HepG2 (cell line): Measurements from ENCODE around the gene ZDHHC8. TPM values are rescaled to one million over a fixed set of nuclear protein-coding genes. Genes with fewer than 3 reads are reported as not detected.

ENCODE experiments used
- ATAC-seq: fragments of 200-7000 bp; cut with Tn5 transposase; 3 replicates; pipeline ENCODE4 v1.9.1; 2020; ENCODE audit warnings: mild to moderate bottlenecking, moderate library complexity
- BruUV-seq: library from RNA; stranded (reverse); fragments of 400-500 nt; replicated peaks from 2 replicates; lab custom pipeline; 2021; lab: Mats Ljungman, UMichigan
- CTCF ChIA-PET: fragments of 300-600 bp; formaldehyde crosslinking; extraction: SDS; loops from one replicate; lab custom pipeline; 2021; ENCODE audit warnings: low total read pairs, inconsistent platforms, low intra/inter-chr PET ratio; lab: Yijun Ruan, JAX
- POLR2A ChIA-PET: fragments of 350-600 bp; sonication (Branson Sonifier 250); formaldehyde crosslinking; loops from one replicate; lab custom pipeline; 2020; ENCODE audit warnings: antibody characterized with exemption, inconsistent platforms; lab: Yijun Ruan, JAX
- DNase-seq: peaks from one replicate; pipeline ENCODE4 v3.0.0-alpha.2; 2015; ENCODE audit warnings: low spot score
- FAIRE-seq: peaks from 3 replicates; lab custom pipeline; 2011; peaks lifted over from hg19 to GRCh38; lab: Jason Lieb, UNC
- H2AFZ ChIP-seq: one replicate; pipeline ENCODE4 v1.6.1; 2011; ENCODE audit warnings: low read length, inconsistent platforms
- H3K27ac ChIP-seq: fragments of 300-600 bp; 3 replicates; pipeline ENCODE4 v1.8.0; 2011; ENCODE audit warnings: mixed run types, mild to moderate bottlenecking, mixed read lengths, low read length, inconsistent platforms; ENCODE audit not compliant: insufficient read depth; ENCODE audit errors: extremely low read length
- H3K27me3 ChIP-seq, 2 experiments: fragments of 200-600 bp in 1 of 2; 2 replicates in 1 of 2; 3 replicates in 1 of 2; pipeline versions ENCODE4 v1.6.0 to v1.8.0; 2011; ENCODE audit warnings: low read length in 2 of 2, mild to moderate bottlenecking in 2 of 2, moderate library complexity in 2 of 2, inconsistent platforms in 1 of 2; ENCODE audit not compliant: insufficient read depth in 2 of 2, control insufficient read depth in 1 of 2
- H3K36me3 ChIP-seq, 2 experiments: fragments of 200-600 bp in 1 of 2; replicated peaks in 1 of 2; 2 replicates in 1 of 2; 3 replicates in 1 of 2; pipeline versions ENCODE4 v1.5.1 to v1.8.0; 2011; ENCODE audit warnings: low read length in 2 of 2, inconsistent platforms in 1 of 2; ENCODE audit not compliant: insufficient read depth in 2 of 2, control insufficient read depth in 1 of 2
- H3K4me1 ChIP-seq: 2 replicates; pipeline ENCODE4 v1.5.1; 2012; ENCODE audit warnings: low read length, inconsistent platforms; ENCODE audit not compliant: insufficient read depth
- H3K4me2 ChIP-seq: 2 replicates; pipeline ENCODE4 v1.6.0; 2011; ENCODE audit warnings: low read depth, low read length, inconsistent platforms
- H3K4me3 ChIP-seq, 3 experiments: fragments of 200-600 bp in 1 of 3; sonication (generic), shearing (Covaris generic) in 1 of 3; replicated peaks in 1 of 3; 2 replicates each; pipeline ENCODE4 v1.5.1; 2011 to 2016; ENCODE audit warnings: low read length in 3 of 3, inconsistent platforms in 2 of 3, low read depth in 2 of 3, mild to moderate bottlenecking in 2 of 3, control low read depth in 1 of 3, mixed read lengths in 1 of 3; ENCODE audit not compliant: insufficient read depth in 1 of 3
- H3K79me2 ChIP-seq: one replicate; pipeline ENCODE4 v1.6.1; 2011; ENCODE audit warnings: low read length, inconsistent platforms; ENCODE audit not compliant: insufficient read depth
- H3K9ac ChIP-seq: 2 replicates; pipeline ENCODE4 v1.6.0; 2011; ENCODE audit warnings: mild to moderate bottlenecking, low read depth, low read length, inconsistent platforms; ENCODE audit not compliant: insufficient read depth
- H3K9me3 ChIP-seq: 2 replicates; pipeline ENCODE4 v1.5.1; 2012; ENCODE audit warnings: mild to moderate bottlenecking, low read length
- H4K20me1 ChIP-seq: 2 replicates; pipeline ENCODE4 v1.6.0; 2011; ENCODE audit warnings: inconsistent platforms, mild to moderate bottlenecking, low read length, moderate library complexity; ENCODE audit not compliant: insufficient read depth
- ARNTL ChIP-seq: sonication (generic); formaldehyde crosslinking; IDR thresholded peaks from 2 replicates; pipeline ENCODE4 v1.4.0; 2020; ENCODE audit warnings: mild to moderate bottlenecking, missing genetic modification reagents
- CBX2 ChIP-seq, 2 experiments: fragments of 200-600 bp in 1 of 2; sonication (generic); formaldehyde crosslinking in 1 of 2; IDR thresholded peaks; 2 replicates each; pipeline versions ENCODE4 v1.7.0 to v1.8.1; 2018 to 2022; ENCODE audit warnings: low read depth in 2 of 2, low read length in 1 of 2, mild to moderate bottlenecking in 1 of 2, missing genetic modification reagents in 1 of 2
- CENPX ChIP-seq: sonication (generic); formaldehyde crosslinking; IDR thresholded peaks from 2 replicates; pipeline ENCODE4 v1.9.0; 2021; ENCODE audit warnings: mild to moderate bottlenecking, missing genetic modification reagents, moderate library complexity
- DNMT1 ChIP-seq: sonication (generic); formaldehyde crosslinking; IDR thresholded peaks from 2 replicates; pipeline ENCODE4 v1.5.1; 2020; ENCODE audit warnings: mild to moderate bottlenecking, missing genetic modification reagents
- FOXA3 ChIP-seq: IDR thresholded peaks from 2 replicates; pipeline ENCODE4 v1.6.1; 2016; ENCODE audit warnings: missing genetic modification reagents, missing compliant biosample characterization
- HNRNPL ChIP-seq: fragments of 200-400 bp; formaldehyde crosslinking; IDR thresholded peaks from 2 replicates; pipeline ENCODE4 v1.6.1; 2017; ENCODE audit warnings: mild to moderate bottlenecking, low read depth, low read length
- MXD4 ChIP-seq: IDR thresholded peaks from 2 replicates; pipeline ENCODE4 v1.6.1; 2016; ENCODE audit warnings: mild to moderate bottlenecking, missing biosample characterization, missing genetic modification reagents
- SALL1 ChIP-seq: sonication (generic); formaldehyde crosslinking; IDR thresholded peaks from 2 replicates; pipeline ENCODE4 v1.8.0; 2022; ENCODE audit warnings: mild to moderate bottlenecking, missing genetic modification reagents
- SIX4 ChIP-seq: sonication (generic); formaldehyde crosslinking; IDR thresholded peaks from 2 replicates; pipeline ENCODE4 v1.4.0; 2020; ENCODE audit warnings: missing genetic modification reagents
- SPEN ChIP-seq: sonication (generic); formaldehyde crosslinking; IDR thresholded peaks from 2 replicates; pipeline ENCODE4 v1.5.1; 2020; ENCODE audit warnings: low read depth, mild to moderate bottlenecking, missing genetic modification reagents
- ZBTB3 ChIP-seq: sonication (generic); formaldehyde crosslinking; IDR thresholded peaks from 2 replicates; pipeline ENCODE4 v1.4.0; 2020; ENCODE audit warnings: low read depth, mild to moderate bottlenecking, moderate library complexity, missing genetic modification reagents, borderline replicate concordance
- ZFP82 ChIP-seq: sonication (generic); formaldehyde crosslinking; IDR thresholded peaks from 2 replicates; pipeline ENCODE4 v1.5.1; 2020; ENCODE audit warnings: mild to moderate bottlenecking, missing genetic modification reagents, borderline replicate concordance
- ZFY ChIP-seq: sonication (generic); formaldehyde crosslinking; IDR thresholded peaks from 2 replicates; pipeline ENCODE4 v1.4.0; 2020; ENCODE audit warnings: missing genetic modification reagents
- ZNF207 ChIP-seq: fragments of 450-650 bp; IDR thresholded peaks from 2 replicates; pipeline ENCODE4 v1.6.1; 2016; ENCODE audit warnings: antibody characterized with exemption, borderline replicate concordance
- ZNF564 ChIP-seq: sonication (generic); formaldehyde crosslinking; IDR thresholded peaks from 2 replicates; pipeline ENCODE4 v1.8.1; 2023; ENCODE audit warnings: mild to moderate bottlenecking, missing genetic modification reagents
- ZNF570 ChIP-seq: sonication (generic); formaldehyde crosslinking; IDR thresholded peaks from 2 replicates; pipeline ENCODE4 v1.4.0; 2020; ENCODE audit warnings: mild to moderate bottlenecking, missing genetic modification reagents, borderline replicate concordance
- ZNF609 ChIP-seq: sonication (generic); formaldehyde crosslinking; IDR thresholded peaks from 2 replicates; pipeline ENCODE4 v1.4.0; 2020; ENCODE audit warnings: mild to moderate bottlenecking, missing genetic modification reagents, borderline replicate concordance
- ZNF766 ChIP-seq: sonication (generic); formaldehyde crosslinking; IDR thresholded peaks from 2 replicates; pipeline ENCODE4 v1.5.0; 2020; ENCODE audit warnings: missing genetic modification reagents, borderline replicate concordance
- ZNF768 ChIP-seq: sonication (generic); formaldehyde crosslinking; IDR thresholded peaks from 2 replicates; pipeline ENCODE4 v1.4.0; 2020; ENCODE audit warnings: missing genetic modification reagents
- WGBS: methylation state at CpG from one replicate; pipeline ENCODE4 v1.1.6; 2017; ENCODE audit warnings: low lambda C conversion rate; 5-methylcytosine and 5-hydroxymethylcytosine counted together
- in situ Hi-C: cut with HindIII; loops from 2 replicates; pipeline ENCODE4 v1.10.0; 2017; ENCODE audit warnings: low pct_unique_long_range_greater_than_20kb; ENCODE audit not compliant: extremely low pct_ligation_motif_present
- intact Hi-C: fragments of 100-400 bp; cut with micrococcal nuclease; formaldehyde crosslinking; loops from one replicate; pipeline ENCODE4 v1.10.0; 2022; ENCODE audit not compliant: unreplicated experiment
- polyA plus RNA-seq, 8 experiments: library from polyadenylated mRNA; depleted of rRNA in 3 of 8; stranded (reverse) in 7 of 8; unstranded in 1 of 8; fragments of >200 nt; fragmentation: Illumina TruSeq in 4 of 8; extraction: Trizol in 4 of 8; gene quantifications; 2 replicates each; pipeline versions ENCODE4 v1.2.1 to v1.2.3, GENCODE V29; 2011 to 2016; ENCODE audit warnings: low read depth in 4 of 8, missing spikeins in 1 of 8, mixed read lengths in 1 of 8; ENCODE audit not compliant: insufficient read depth in 1 of 8
- total RNA-seq, 5 experiments: library from RNA; depleted of rRNA; stranded (reverse); fragments of >200 nt; fragmentation: Illumina TruSeq; extraction: Trizol; gene quantifications; 2 replicates each; pipeline ENCODE4 v1.2.3, GENCODE V29; 2016; ENCODE audit warnings: low read depth in 1 of 5

ZDHHC8 gene
- total and polyA plus RNA-seq, 2 of the 13 experiments (the other 11 are each of a cell fraction or from before 2014, with no cell fraction given): 7.5 to 21.3 TPM

GRCh38 chr22:20084547-20085413 is 46.8 kb upstream of the ZDHHC8 start (continued):
- 0 out of 2 replicates have a peak, but pooled peaks have one; percentile 14 for TF ChIP-seq HNRNPL
- TF ChIP-seq ZNF564 (CRISPR knock-in tag): no peak
- peak; percentile 52 for TF ChIP-seq SALL1 (CRISPR knock-in tag)
- no peak for TF ChIP-seq CBX2 (IDR thresholded peaks at IDR 0.05; ENCODE audit: low read depth, low read length)
- TF ChIP-seq CBX2 (CRISPR knock-in tag; IDR thresholded peaks at IDR 0.05; ENCODE audit: low read depth): no peak
- peak; percentile 33; the same call in 1 of the 2 replicates for TF ChIP-seq ZFY (CRISPR knock-in tag)
- peak; percentile 70; the same call in 1 of the 2 replicates for TF ChIP-seq ARNTL (CRISPR knock-in tag)
- no peak for TF ChIP-seq CENPX (CRISPR knock-in tag)
- TF ChIP-seq FOXA3 (CRISPR knock-in tag): 0 out of 2 replicates have a peak, but pooled peaks have one; percentile 11
- TF ChIP-seq ZNF570 (CRISPR knock-in tag): no peak
- no peak for TF ChIP-seq ZNF766 (CRISPR knock-in tag)
- peak; percentile 31; the same call in 1 of the 2 replicates for TF ChIP-seq ZNF768 (CRISPR knock-in tag)
- no peak for TF ChIP-seq SPEN (CRISPR knock-in tag)
- TF ChIP-seq MXD4 (CRISPR knock-in tag): 0 out of 2 replicates have a peak, but pooled peaks have one; percentile 13

- no peak overlapping the region for H3K9ac ChIP-seq
- peaks cover 47 to 60% of the 10 kb centered on the region in 2 experiments for H3K36me3 ChIP-seq
- no peak for ATAC-seq
- in situ Hi-C loops: no loop called here
- no peak for FAIRE-seq
- no peak for DNase-seq
- no peaks in the 10 kb centered on the region for H3K9me3 ChIP-seq
- peak overlapping the region; percentile 61 for H3K27ac ChIP-seq
- peaks cover 47% of the 10 kb centered on the region for H3K4me1 ChIP-seq
- no peaks in the 10 kb centered on the region; a peak in 1 of 5 replicates for H3K27me3 ChIP-seq
- no peak overlapping the region for H3K4me3 ChIP-seq
- peaks cover 62% of the 10 kb centered on the region for H3K79me2 ChIP-seq
- H3K4me2 ChIP-seq: no peak overlapping the region
- intact Hi-C loops: no loop called here
- over 99% methylated on average over 12 of the region's 20 CpGs for WGBS
- peaks cover 15% of the 10 kb centered on the region; the same call in 1 of the 2 replicates for H4K20me1 ChIP-seq
- ChIA-PET POLR2A (no interaction called here), CTCF (no interaction called here)
- H2AFZ ChIP-seq: no peak overlapping the region
- no TSS peak for BruUV-seq
- TF ChIP-seq SIX4 (CRISPR knock-in tag) (no peak), ZNF609 (no peak), ZNF207 (no peak), ZBTB3 (CRISPR knock-in tag) (no peak), DNMT1 (CRISPR knock-in tag) (no peak), ZFP82 (CRISPR knock-in tag) (no peak)
Observed at GRCh38 chr22:20085651-20086050, 46.0 kb upstream of the ZDHHC8 start.
